NCI-H2081 (cell line): Measurements from ENCODE around the gene CDKL1.
"Not testable (repeated sequence)": the region's sequence is repeated elsewhere in the genome, so short reads cannot be mapped to it uniquely, and the experiment has no call there.

ENCODE experiments used
- DNase-seq, 2 experiments: peaks; one replicate each; lab custom pipeline; 2025; lab: John Stamatoyannopoulos, UW

CDKL1 gene

GRCh38 chr14:50357124-50357523, 39.6 kb downstream of the CDKL1 start:
- DNase-seq = no peak

GRCh38 chr14:50356283-50356682, 40.4 kb downstream of the CDKL1 start:
- DNase-seq = not testable (repeated sequence)

- DNase-seq = no peak
Measured at GRCh38 chr14:50355692-50356091, 41.0 kb downstream of the CDKL1 start.

- DNase-seq = no peak
Measured at GRCh38 chr14:50354527-50354926, 42.2 kb downstream of the CDKL1 start.

GRCh38 chr14:50353126-50353525, 43.6 kb downstream of the CDKL1 start:
- DNase-seq = no peak

GRCh38 chr14:50352584-50352983, 44.1 kb downstream of the CDKL1 start:
- no peak for DNase-seq

- no peak for DNase-seq
Measured at GRCh38 chr14:50350975-50351374, 45.7 kb downstream of the CDKL1 start.

- no peak for DNase-seq
Measured at GRCh38 chr14:50348933-50349332, 47.7 kb downstream of the CDKL1 start.

GRCh38 chr14:50347521-50347920, 49.2 kb downstream of the CDKL1 start:
- DNase-seq = no peak

GRCh38 chr14:50345846-50346422, 50.7 kb downstream of the CDKL1 start:
- no peak for DNase-seq

- DNase-seq = no peak
Measured at GRCh38 chr14:50344876-50345563, 51.7 kb downstream of the CDKL1 start.

GRCh38 chr14:50344116-50344775, 52.4 kb downstream of the CDKL1 start:
- no peak for DNase-seq

GRCh38 chr14:50343434-50343833, 53.2 kb downstream of the CDKL1 start:
- no peak for DNase-seq

- DNase-seq = peak; percentile 47 to 77
Measured at GRCh38 chr14:50342221-50343078, 54.2 kb downstream of the CDKL1 start.

GRCh38 chr14:50340963-50341362, 55.7 kb downstream of the CDKL1 start:
- DNase-seq = no peak

- DNase-seq = no peak
Measured at GRCh38 chr14:50340045-50340444, 56.6 kb downstream of the CDKL1 start.

GRCh38 chr14:50339178-50339804, 57.4 kb downstream of the CDKL1 start:
- DNase-seq = no peak

GRCh38 chr14:50338587-50338986, 58.1 kb downstream of the CDKL1 start:
- DNase-seq = no peak

GRCh38 chr14:50335989-50336824, 60.5 kb downstream of the CDKL1 start:
- DNase-seq = peak; percentile 13 to 47

GRCh38 chr14:50335389-50335788, 61.3 kb downstream of the CDKL1 start:
- peak; percentile 88 to 96 for DNase-seq

- no peak for DNase-seq
Measured at GRCh38 chr14:50334211-50334610, 62.5 kb downstream of the CDKL1 start.
